T-helper 1 cell treated with Interleukin-12 subunit alpha and Interleukin-12 subunit beta and Interleukin-4 antibody, amounts not matched to agents 30 μg/mL and 1 μg/mL, for 36 hours (primary cell): ENCODE results near the gene SEMA5B.

Experiments
- H3K27ac Mint-ChIP-seq: one replicate; pipeline ENCODE4 v1.8.0; 2021; ENCODE audit warnings: mild to moderate bottlenecking, mixed read lengths
- H3K27me3 Mint-ChIP-seq: one replicate; pipeline ENCODE4 v1.8.0; 2021; ENCODE audit warnings: low read depth, mixed read lengths
- H3K36me3 Mint-ChIP-seq: one replicate; pipeline ENCODE4 v1.8.0; 2021; ENCODE audit warnings: low read depth, mixed read lengths
- H3K4me1 Mint-ChIP-seq: one replicate; pipeline ENCODE4 v1.8.0; 2021; ENCODE audit warnings: low read depth, mixed read lengths
- H3K4me3 Mint-ChIP-seq: one replicate; pipeline ENCODE4 v1.8.0; 2021; ENCODE audit warnings: mild to moderate bottlenecking, moderate library complexity, mixed read lengths
- H3K9me3 Mint-ChIP-seq: one replicate; pipeline ENCODE4 v1.8.0; 2021; ENCODE audit warnings: mixed read lengths

Gene SEMA5B

GRCh38 chr3:122864498-122864897 lies 163.1 kb downstream of the SEMA5B start:
- Mint-ChIP-seq H3K27ac (no peak overlapping the region), H3K36me3 (no peaks in the 10 kb centered on the region), H3K4me1 (no peaks in the 10 kb centered on the region), H3K4me3 (no peak overlapping the region), H3K9me3 (no peaks in the 10 kb centered on the region), H3K27me3 (no peaks in the 10 kb centered on the region)

GRCh38 chr3:122862381-122862780 lies 165.2 kb downstream of the SEMA5B start:
- Mint-ChIP-seq H3K27ac (no peak overlapping the region), H3K27me3 (no peaks in the 10 kb centered on the region), H3K4me3 (no peak overlapping the region), H3K9me3 (no peaks in the 10 kb centered on the region), H3K4me1 (no peaks in the 10 kb centered on the region), H3K36me3 (no peaks in the 10 kb centered on the region)
